H1 (cell line): ENCODE measurements around the gene CCN6.

Experiments used
- ATF3 ChIP-seq: IDR thresholded peaks from 2 replicates; pipeline ENCODE4 v1.6.1; 2011; ENCODE audit warnings: low read depth, mild to moderate bottlenecking, low read length; ENCODE audit not compliant: insufficient read depth
- CTCF ChIP-seq, 3 experiments: IDR thresholded peaks; 1 replicate in 2 of 3; 2 replicates in 1 of 3; pipeline versions ENCODE4 v1.5.1 to v1.6.1; 2011; ENCODE audit warnings: low read length in 3 of 3, mild to moderate bottlenecking in 3 of 3, inconsistent platforms in 2 of 3, low read depth in 1 of 3, moderate library complexity in 1 of 3; ENCODE audit not compliant: insufficient read depth in 1 of 3; ENCODE audit errors: control extremely low read depth in 1 of 3
- EP300 ChIP-seq, 2 experiments: IDR thresholded peaks; 1 replicate in 1 of 2; 2 replicates in 1 of 2; pipeline ENCODE4 v1.6.1; 2011 to 2012; ENCODE audit warnings: low read depth in 2 of 2, low read length in 2 of 2, mild to moderate bottlenecking in 2 of 2, borderline replicate concordance in 1 of 2, inconsistent platforms in 1 of 2, moderate library complexity in 1 of 2
- EZH2 ChIP-seq: fragments of 200-600 bp; sonication (generic); IDR thresholded peaks from 2 replicates; pipeline ENCODE4 v1.7.1; 2012; ENCODE audit warnings: low read depth, mild to moderate bottlenecking, moderate library complexity, low read length, inconsistent platforms; ENCODE audit not compliant: severe bottlenecking

GRCh38 chr6:112118034-112118433, 64.1 kb downstream of the CCN6 start:
- TF ChIP-seq EP300 (IDR thresholded peaks at IDR 0.05; ENCODE audit: borderline replicate concordance in 1 of 2, low read depth in 2 of 2, low read length in 2 of 2) (no peak), CTCF (IDR thresholded peaks at IDR 0.05; ENCODE audit: control extremely low read depth in 1 of 3, insufficient read depth in 1 of 3, low read depth in 1 of 3, low read length in 3 of 3) (no peak), ATF3 (no peak), EZH2 (no peak)
